ENCODE results near the gene LCK.

DNA sequence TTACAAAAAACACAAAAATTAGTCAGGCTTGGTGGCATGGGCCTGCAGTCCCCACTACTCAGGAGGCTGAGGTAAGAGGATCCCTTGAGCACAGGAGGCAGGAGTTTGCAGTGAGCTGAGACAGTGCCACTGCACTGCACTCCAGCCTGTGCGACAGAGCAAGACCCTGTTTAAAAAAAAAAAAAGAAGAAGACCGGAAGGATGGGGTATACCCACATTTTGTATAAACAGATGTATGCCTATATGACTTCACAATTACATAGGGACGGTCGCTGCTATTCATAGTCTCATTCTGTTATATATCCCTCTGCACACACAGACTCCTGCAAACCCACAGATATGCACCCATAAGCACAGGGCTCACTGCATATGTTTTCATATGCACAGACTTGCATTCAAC is 12.7 kb downstream of the LCK start:
- no peak for TF ChIP-seq YY1 (IDR thresholded peaks at IDR 0.05; ENCODE audit: insufficient read depth, insufficient read length)
- TF ChIP-seq ZNF274 (IDR thresholded peaks at IDR 0.05; ENCODE audit: low read depth, low read length): no peak
